Medulla oblongata (tissue), 1 donor: Measurements from ENCODE around the gene EPG5.
"Not testable (repeated sequence)": the region's sequence is repeated elsewhere in the genome, so short reads cannot be mapped to it uniquely, and the experiment has no call there.

Experiments used
- DNase-seq: peaks from one replicate; pipeline ENCODE4 v3.0.0-alpha.2; 2015; ENCODE audit errors: extremely low spot score

EPG5 gene

GRCh38 chr18:45967007-45967706 lies at the start of gene EPG5:
Gene EPG5, minus strand, starts transcription at chr18:45967329. Its CDS starts 90 bp downstream, at chr18:45967239.
- DNase-seq = peak; percentile 96

GRCh38 chr18:46013484-46014189 lies 46.5 kb upstream of the EPG5 start:
- no peak for DNase-seq

GRCh38 chr18:46010676-46011075 lies 43.5 kb upstream of the EPG5 start:
- DNase-seq = no peak

- DNase-seq = no peak
These were observed 42.9 kb upstream of the EPG5 start for GRCh38 chr18:46010050-46010449.

- DNase-seq = peak; percentile 49
These were observed 42.2 kb upstream of the EPG5 start for GRCh38 chr18:46009125-46009840.

- DNase-seq = peak; percentile 14
These were observed 41.4 kb upstream of the EPG5 start for GRCh38 chr18:46008531-46008930.

- DNase-seq = no peak
These were observed 40.0 kb upstream of the EPG5 start for GRCh38 chr18:46007165-46007564.

- DNase-seq = no peak
These were observed 35.8 kb upstream of the EPG5 start for GRCh38 chr18:46002934-46003333.

- no peak for DNase-seq
These were observed 34.8 kb upstream of the EPG5 start for GRCh38 chr18:46001892-46002291.

- DNase-seq = no peak
These were observed 33.9 kb upstream of the EPG5 start for GRCh38 chr18:46001074-46001473.

- no peak for DNase-seq
These were observed 32.4 kb upstream of the EPG5 start for GRCh38 chr18:45999536-45999935.

- no peak for DNase-seq
These were observed 31.1 kb upstream of the EPG5 start for GRCh38 chr18:45998244-45998643.

GRCh38 chr18:45997700-45998151 lies 30.6 kb upstream of the EPG5 start:
- DNase-seq = no peak

GRCh38 chr18:45995461-45995860 lies 28.3 kb upstream of the EPG5 start:
- no peak for DNase-seq

- no peak for DNase-seq
These were observed 26.3 kb upstream of the EPG5 start for GRCh38 chr18:45993438-45993837.

GRCh38 chr18:45992527-45992926 lies 25.4 kb upstream of the EPG5 start:
- not testable (repeated sequence) for DNase-seq

- no peak for DNase-seq
These were observed 24.7 kb upstream of the EPG5 start for GRCh38 chr18:45991788-45992187.

- no peak for DNase-seq
These were observed 17.6 kb upstream of the EPG5 start for GRCh38 chr18:45984546-45985235.

- no peak for DNase-seq
These were observed 14.7 kb upstream of the EPG5 start for GRCh38 chr18:45981821-45982220.

- DNase-seq = no peak
These were observed 13.1 kb upstream of the EPG5 start for GRCh38 chr18:45980229-45980628.

- DNase-seq = no peak
These were observed 11.0 kb upstream of the EPG5 start for GRCh38 chr18:45978084-45978483.

GRCh38 chr18:45976974-45977373 lies 9.8 kb upstream of the EPG5 start:
- no peak for DNase-seq
